B cell (primary cell): ENCODE data around the gene PRR20D. TPM values are rescaled to one million over a fixed set of nuclear protein-coding genes. Genes with fewer than 3 reads are reported as not detected.

Experiments
- ATAC-seq: fragments of 200-7000 bp; cut with Tn5 transposase; one replicate; pipeline ENCODE4 v1.10.0; 2021; ENCODE audit warnings: low read depth, mild to moderate bottlenecking, moderate number of reproducible peaks, moderate library complexity
- CTCF ChIA-PET: fragments of 350-600 bp; sonication (Branson Sonifier 250); formaldehyde crosslinking; loops from one replicate; lab custom pipeline; 2021; ENCODE audit warnings: antibody characterized with exemption, inconsistent platforms; lab: Charles Lee
- POLR2A ChIA-PET: fragments of 350-600 bp; sonication (Branson Sonifier 250); formaldehyde crosslinking; loops from one replicate; lab custom pipeline; 2021; ENCODE audit warnings: antibody characterized with exemption; lab: Charles Lee
- DNase-seq: peaks from one replicate; pipeline ENCODE4 v3.0.0; 2013
- H2AFZ ChIP-seq: 2 replicates; pipeline ENCODE4 v1.6.1; 2012; ENCODE audit warnings: mild to moderate bottlenecking, low read depth, low read length; ENCODE audit not compliant: insufficient read depth, poor library complexity, severe bottlenecking
- H3K27ac ChIP-seq, 2 donors: 1 replicate in 1 of 2; 2 replicates in 1 of 2; pipeline ENCODE4 v1.5.1; 2012 to 2013; ENCODE audit warnings: low read length in 2 of 2, mild to moderate bottlenecking in 2 of 2, moderate library complexity in 1 of 2
- H3K27me3 ChIP-seq, 4 experiments: fragments of 200-600 bp in 1 of 4; sonication (generic) in 1 of 4; replicated peaks in 1 of 4; 1 replicate in 2 of 4; 2 replicates in 2 of 4; pipeline versions ENCODE4 v1.6.1 to v1.7.0; 2013 to 2016; ENCODE audit warnings: low read length in 3 of 4, mild to moderate bottlenecking in 2 of 4, mixed read lengths in 1 of 4, moderate library complexity in 1 of 4; ENCODE audit not compliant: insufficient read depth in 4 of 4, control insufficient read depth in 3 of 4; ENCODE audit errors: control extremely low read depth in 1 of 4
- H3K36me3 ChIP-seq, 2 experiments: replicated peaks in 1 of 2; 1 replicate in 1 of 2; 2 replicates in 1 of 2; pipeline versions ENCODE4 v1.6.1 to v1.7.1; 2013; ENCODE audit warnings: low read length in 1 of 2; ENCODE audit not compliant: insufficient read depth in 2 of 2, control insufficient read depth in 1 of 2; ENCODE audit errors: control extremely low read depth in 1 of 2, extremely low read depth in 1 of 2
- H3K4me1 ChIP-seq, 2 donors: fragments of 200-600 bp in 1 of 2; sonication (generic) in 1 of 2; 1 replicate in 1 of 2; 2 replicates in 1 of 2; pipeline versions ENCODE4 v1.5.1 to v1.6.1; 2013 to 2017; ENCODE audit warnings: low read length in 2 of 2; ENCODE audit not compliant: control insufficient read depth in 2 of 2, insufficient read depth in 2 of 2
- H3K4me2 ChIP-seq: replicated peaks from 2 replicates; pipeline ENCODE3; 2012; ENCODE audit warnings: mild to moderate bottlenecking, low read depth, low read length; ENCODE audit not compliant: poor library complexity, severe bottlenecking
- H3K4me3 ChIP-seq, 5 experiments: fragments of 200-600 bp in 1 of 5; sonication (generic) in 1 of 5; 1 replicate in 3 of 5; 2 replicates in 2 of 5; pipeline versions ENCODE4 v1.5.1 to v1.7.0; 2011 to 2016; ENCODE audit warnings: low read length in 4 of 5, mild to moderate bottlenecking in 4 of 5, low read depth in 2 of 5, control low read depth in 1 of 5, moderate library complexity in 1 of 5; ENCODE audit not compliant: insufficient read depth in 1 of 5; ENCODE audit errors: control extremely low read depth in 1 of 5, extremely low read depth in 1 of 5
- H3K79me2 ChIP-seq: fragments of 200-600 bp; sonication (generic); one replicate; pipeline ENCODE4 v1.6.0; 2016; ENCODE audit warnings: low read length; ENCODE audit not compliant: control insufficient read depth, insufficient read depth
- H3K9ac ChIP-seq: fragments of 200-600 bp; sonication (generic); 2 replicates; pipeline ENCODE4 v1.6.1; 2017; ENCODE audit warnings: mild to moderate bottlenecking, low read length, moderate library complexity
- H3K9me3 ChIP-seq, 3 donors: one replicate each; pipeline versions ENCODE4 v1.6.1 to v1.7.1; 2013; ENCODE audit warnings: low read length in 2 of 3; ENCODE audit not compliant: control insufficient read depth in 2 of 3, insufficient read depth in 1 of 3; ENCODE audit errors: control extremely low read depth in 1 of 3
- H4K20me1 ChIP-seq: 2 replicates; pipeline ENCODE4 v1.6.0; 2012; ENCODE audit warnings: mild to moderate bottlenecking, low read length; ENCODE audit not compliant: insufficient read depth, control insufficient read depth, poor library complexity, severe bottlenecking
- H3K27ac Mint-ChIP-seq: one replicate; pipeline ENCODE4 v1.8.0; 2021; ENCODE audit warnings: mixed read lengths
- H3K27me3 Mint-ChIP-seq: one replicate; pipeline ENCODE4 v1.8.0; 2021; ENCODE audit warnings: mixed read lengths
- H3K4me1 Mint-ChIP-seq: one replicate; pipeline ENCODE4 v1.8.0; 2021; ENCODE audit warnings: mixed read lengths
- H3K4me3 Mint-ChIP-seq: one replicate; pipeline ENCODE4 v1.8.0; 2021; ENCODE audit warnings: mixed read lengths
- H3K9me3 Mint-ChIP-seq: one replicate; pipeline ENCODE4 v1.8.0; 2022; ENCODE audit warnings: mixed read lengths; ENCODE audit not compliant: insufficient read depth
- EZH2 ChIP-seq: IDR thresholded peaks from 2 replicates; pipeline ENCODE4 v1.6.1; 2012; ENCODE audit warnings: borderline replicate concordance, low read depth, mild to moderate bottlenecking, moderate library complexity, low read length; ENCODE audit not compliant: insufficient read depth, poor library complexity, severe bottlenecking
- WGBS: methylation state at CpG from one replicate; pipeline ENCODE4 v1.1.5; 2013; ENCODE audit warnings: missing lambda C conversion rate; ENCODE audit not compliant: insufficient coverage; 5-methylcytosine and 5-hydroxymethylcytosine counted together
- intact Hi-C: fragments of 100-400 bp; cut with micrococcal nuclease; formaldehyde crosslinking; loops from one replicate; pipeline ENCODE4 v1.10.0; 2022
- polyA plus RNA-seq: library from polyadenylated mRNA; depleted of rRNA; stranded (reverse); fragments of >200 nt; gene quantifications from 2 replicates; pipeline ENCODE4 v1.2.3, GENCODE V29; 2012
- total RNA-seq, 2 donors: library from RNA; stranded (reverse); fragments of 120-200 nt in 1 of 2; gene quantifications; 1 replicate in 1 of 2; 2 replicates in 1 of 2; pipeline versions ENCODE4 v1.2.3 to v1.2.4, GENCODE V29; 2013 to 2022
- TF ChIP-seq, protein P1 (sequence below): fragments of 200-600 bp; IDR thresholded peaks from one replicate; pipeline ENCODE4 v1.8.0; 2022; ENCODE audit warnings: antibody characterized with exemption, mild to moderate bottlenecking

PRR20D gene
- total and polyA plus RNA-seq, 2 donors (not counting 1 experiment from before 2014, with no cell fraction given) = not detected

DNA sequence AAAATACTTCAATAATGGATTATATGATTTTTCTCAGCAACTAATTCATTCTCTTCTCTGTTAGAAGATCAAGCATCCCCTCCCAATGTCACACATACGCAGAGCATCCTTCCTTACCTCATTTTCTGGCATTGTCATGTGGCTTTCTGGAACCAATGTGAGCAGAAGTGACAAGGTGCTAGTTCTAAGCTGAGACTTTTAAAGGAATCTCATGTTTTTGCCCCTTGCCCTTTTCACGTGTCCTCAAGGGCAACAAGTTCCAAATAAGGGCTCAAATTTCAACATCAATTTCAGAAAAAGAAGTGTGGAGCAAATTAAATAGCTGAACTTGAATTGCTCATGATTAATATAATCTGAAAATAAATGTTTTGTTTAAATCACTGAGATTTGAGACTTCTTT is 24.3 kb upstream of the PRR20D start:
- no peak for DNase-seq
- 100% methylated on average over 1 of the region's 2 CpGs for WGBS
- H3K4me3 ChIP-seq = no peak overlapping the region
- H3K4me2 ChIP-seq = no peak overlapping the region
- no peak overlapping the region for H3K4me3 Mint-ChIP-seq
- TF ChIP-seq EZH2 = no peak
- TF ChIP-seq, protein P1, sequence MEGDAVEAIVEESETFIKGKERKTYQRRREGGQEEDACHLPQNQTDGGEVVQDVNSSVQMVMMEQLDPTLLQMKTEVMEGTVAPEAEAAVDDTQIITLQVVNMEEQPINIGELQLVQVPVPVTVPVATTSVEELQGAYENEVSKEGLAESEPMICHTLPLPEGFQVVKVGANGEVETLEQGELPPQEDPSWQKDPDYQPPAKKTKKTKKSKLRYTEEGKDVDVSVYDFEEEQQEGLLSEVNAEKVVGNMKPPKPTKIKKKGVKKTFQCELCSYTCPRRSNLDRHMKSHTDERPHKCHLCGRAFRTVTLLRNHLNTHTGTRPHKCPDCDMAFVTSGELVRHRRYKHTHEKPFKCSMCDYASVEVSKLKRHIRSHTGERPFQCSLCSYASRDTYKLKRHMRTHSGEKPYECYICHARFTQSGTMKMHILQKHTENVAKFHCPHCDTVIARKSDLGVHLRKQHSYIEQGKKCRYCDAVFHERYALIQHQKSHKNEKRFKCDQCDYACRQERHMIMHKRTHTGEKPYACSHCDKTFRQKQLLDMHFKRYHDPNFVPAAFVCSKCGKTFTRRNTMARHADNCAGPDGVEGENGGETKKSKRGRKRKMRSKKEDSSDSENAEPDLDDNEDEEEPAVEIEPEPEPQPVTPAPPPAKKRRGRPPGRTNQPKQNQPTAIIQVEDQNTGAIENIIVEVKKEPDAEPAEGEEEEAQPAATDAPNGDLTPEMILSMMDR = no peak
- no peak for ATAC-seq
- no peak overlapping the region for H2AFZ ChIP-seq
- POLR2A ChIA-PET = no interaction called here
- no peaks in the 10 kb centered on the region for H4K20me1 ChIP-seq
- intact Hi-C loops = no loop called here
- H3K9me3 ChIP-seq = no peaks in the 10 kb centered on the region
- no peak overlapping the region for H3K27ac ChIP-seq
- H3K36me3 ChIP-seq = no peaks in the 10 kb centered on the region
- no peaks in the 10 kb centered on the region for H3K4me1 ChIP-seq
- no peak overlapping the region for H3K9ac ChIP-seq
- no peaks in the 10 kb centered on the region for H3K4me1 Mint-ChIP-seq
- no peaks in the 10 kb centered on the region for H3K27me3 Mint-ChIP-seq
- no peak overlapping the region for H3K27ac Mint-ChIP-seq
- CTCF ChIA-PET = no interaction called here
- H3K79me2 ChIP-seq = no peaks in the 10 kb centered on the region
- no peaks in the 10 kb centered on the region for H3K27me3 ChIP-seq
- peaks cover 3% of the 10 kb centered on the region for H3K9me3 Mint-ChIP-seq

DNA sequence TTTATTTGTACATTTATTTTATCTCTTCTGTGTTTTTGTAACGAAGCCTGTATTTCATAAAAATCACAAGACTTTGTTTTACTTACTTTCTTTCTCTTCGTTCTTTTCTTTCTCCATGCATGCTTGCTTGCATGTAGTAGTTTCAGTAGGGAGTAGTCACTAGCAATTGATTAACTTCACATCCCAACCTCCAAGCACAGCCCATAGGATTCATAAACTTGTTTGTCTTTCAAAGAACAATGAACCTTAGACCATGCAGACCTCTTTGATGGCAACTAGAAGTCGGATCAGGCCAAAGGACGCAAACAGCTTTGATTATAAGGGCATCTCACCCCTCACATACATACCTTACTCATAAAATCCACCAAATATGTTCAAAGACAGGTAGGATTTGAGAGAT is 22.8 kb upstream of the PRR20D start:
- TF ChIP-seq, protein P1 = no peak
- TF ChIP-seq EZH2 = no peak
- Histone ChIP-seq H3K9ac (no peak overlapping the region), H3K79me2 (no peaks in the 10 kb centered on the region), H4K20me1 (no peaks in the 10 kb centered on the region), H3K4me3 (no peak overlapping the region), H3K36me3 (no peaks in the 10 kb centered on the region), H3K27ac (no peak overlapping the region), H3K4me1 (no peaks in the 10 kb centered on the region), H3K27me3 (no peaks in the 10 kb centered on the region), H3K4me2 (no peak overlapping the region), H2AFZ (no peak overlapping the region), H3K9me3 (no peaks in the 10 kb centered on the region)
- Mint-ChIP-seq H3K4me3 (no peak overlapping the region), H3K4me1 (no peaks in the 10 kb centered on the region), H3K27me3 (no peaks in the 10 kb centered on the region), H3K27ac (no peak overlapping the region), H3K9me3 (peaks cover 3% of the 10 kb centered on the region)
- intact Hi-C loops = no loop called here
- WGBS = no CpG with 5 or more reads among the region's 4 CpGs
- ATAC-seq (no peak), DNase-seq (no peak)
- CTCF ChIA-PET = no interaction called here
- POLR2A ChIA-PET = no interaction called here
